Gastrocnemius medialis (tissue), 4 donors: Measurements from ENCODE around the gene NEB.

Experiments
- CTCF ChIP-seq, 5 experiments: fragments of 450-650 bp in 3 of 5; fragments of 200-600 bp in 2 of 5; sonication (generic) in 2 of 5; IDR thresholded peaks in 4 of 5; conservative IDR thresholded peaks in 1 of 5; 1 replicate in 4 of 5; 2 replicates in 1 of 5; pipeline ENCODE4 v1.5.1; 2016 to 2019; ENCODE audit warnings: antibody characterized with exemption in 5 of 5, mild to moderate bottlenecking in 3 of 5, moderate library complexity in 3 of 5
- POLR2A ChIP-seq, 2 donors: fragments of 450-650 bp; IDR thresholded peaks; one replicate each; pipeline ENCODE4 v1.6.1; 2017; ENCODE audit warnings: antibody characterized with exemption in 2 of 2, mild to moderate bottlenecking in 2 of 2, moderate library complexity in 2 of 2

DNA sequence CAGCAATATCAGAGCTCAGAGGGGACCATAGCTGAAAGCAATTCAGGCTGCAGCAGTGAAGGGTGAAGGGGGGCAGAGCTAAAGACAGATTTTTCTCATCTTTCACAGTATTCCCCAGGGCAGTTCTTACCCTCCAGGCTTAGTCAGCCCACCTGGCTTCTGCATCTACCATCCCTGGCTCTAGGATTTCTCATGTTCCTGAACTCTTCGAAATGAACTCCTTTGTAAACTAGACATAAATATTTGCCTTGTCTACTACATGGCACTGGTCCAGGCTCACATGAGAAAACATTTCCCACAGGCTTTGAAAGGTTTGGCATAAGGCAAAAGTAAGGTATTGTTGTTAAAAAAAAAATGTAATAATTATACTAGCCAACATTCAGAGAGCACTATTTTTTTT, 23.6 kb upstream of the NEB start:
- no peak for TF ChIP-seq CTCF (IDR thresholded peaks at IDR 0.05 in 4 of 5, conservative IDR thresholded peaks at IDR 0.05 in 1 of 5)
- no peak for TF ChIP-seq POLR2A (IDR thresholded peaks at IDR 0.05)
